A673 (cell line): Measurements from ENCODE around the gene ATP2B1.

Experiments
- EZH2 ChIP-seq: fragments of 200-600 bp; sonication (generic); IDR thresholded peaks from 2 replicates; pipeline ENCODE4 v1.6.1; 2017; ENCODE audit warnings: borderline replicate concordance, low read depth, mild to moderate bottlenecking, mixed read lengths, antibody characterized with exemption, low read length; ENCODE audit not compliant: poor library complexity, severe bottlenecking
- TF ChIP-seq, protein P1 (sequence below): fragments of 300-800, 200-600 bp; sonication (generic); conservative IDR thresholded peaks from 2 replicates; pipeline ENCODE4 v1.5.1; 2017; ENCODE audit warnings: low read depth, mild to moderate bottlenecking, antibody characterized with exemption, low read length, moderate library complexity, mixed read lengths

DNA sequence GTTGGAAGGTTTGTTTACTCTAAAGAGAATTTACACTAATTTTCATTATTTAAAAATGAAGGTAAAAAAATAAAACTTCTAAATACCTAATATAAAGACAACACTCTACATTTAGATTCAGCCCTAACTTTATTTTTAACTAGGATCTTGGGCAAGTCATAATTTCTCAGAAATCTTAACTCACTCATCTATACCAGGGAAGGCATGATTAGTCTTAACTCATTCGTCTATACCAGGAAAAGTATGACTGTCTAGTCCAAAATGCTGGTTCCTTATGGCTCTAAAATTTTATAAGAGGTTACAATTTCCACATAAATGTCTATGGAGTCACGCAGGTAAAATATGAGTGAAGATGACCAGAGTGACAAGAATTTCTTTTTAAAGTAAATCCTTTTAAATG, 130.1 kb downstream of the ATP2B1 start:
- TF ChIP-seq, protein P1, sequence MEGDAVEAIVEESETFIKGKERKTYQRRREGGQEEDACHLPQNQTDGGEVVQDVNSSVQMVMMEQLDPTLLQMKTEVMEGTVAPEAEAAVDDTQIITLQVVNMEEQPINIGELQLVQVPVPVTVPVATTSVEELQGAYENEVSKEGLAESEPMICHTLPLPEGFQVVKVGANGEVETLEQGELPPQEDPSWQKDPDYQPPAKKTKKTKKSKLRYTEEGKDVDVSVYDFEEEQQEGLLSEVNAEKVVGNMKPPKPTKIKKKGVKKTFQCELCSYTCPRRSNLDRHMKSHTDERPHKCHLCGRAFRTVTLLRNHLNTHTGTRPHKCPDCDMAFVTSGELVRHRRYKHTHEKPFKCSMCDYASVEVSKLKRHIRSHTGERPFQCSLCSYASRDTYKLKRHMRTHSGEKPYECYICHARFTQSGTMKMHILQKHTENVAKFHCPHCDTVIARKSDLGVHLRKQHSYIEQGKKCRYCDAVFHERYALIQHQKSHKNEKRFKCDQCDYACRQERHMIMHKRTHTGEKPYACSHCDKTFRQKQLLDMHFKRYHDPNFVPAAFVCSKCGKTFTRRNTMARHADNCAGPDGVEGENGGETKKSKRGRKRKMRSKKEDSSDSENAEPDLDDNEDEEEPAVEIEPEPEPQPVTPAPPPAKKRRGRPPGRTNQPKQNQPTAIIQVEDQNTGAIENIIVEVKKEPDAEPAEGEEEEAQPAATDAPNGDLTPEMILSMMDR: no peak
- TF ChIP-seq EZH2: no peak
